ENCODE results near the gene EGFL7.
"Not testable (repeated sequence)": the region's sequence is repeated elsewhere in the genome, so short reads cannot be mapped to it uniquely, and the experiment has no call there.

EGFL7 gene

DNA sequence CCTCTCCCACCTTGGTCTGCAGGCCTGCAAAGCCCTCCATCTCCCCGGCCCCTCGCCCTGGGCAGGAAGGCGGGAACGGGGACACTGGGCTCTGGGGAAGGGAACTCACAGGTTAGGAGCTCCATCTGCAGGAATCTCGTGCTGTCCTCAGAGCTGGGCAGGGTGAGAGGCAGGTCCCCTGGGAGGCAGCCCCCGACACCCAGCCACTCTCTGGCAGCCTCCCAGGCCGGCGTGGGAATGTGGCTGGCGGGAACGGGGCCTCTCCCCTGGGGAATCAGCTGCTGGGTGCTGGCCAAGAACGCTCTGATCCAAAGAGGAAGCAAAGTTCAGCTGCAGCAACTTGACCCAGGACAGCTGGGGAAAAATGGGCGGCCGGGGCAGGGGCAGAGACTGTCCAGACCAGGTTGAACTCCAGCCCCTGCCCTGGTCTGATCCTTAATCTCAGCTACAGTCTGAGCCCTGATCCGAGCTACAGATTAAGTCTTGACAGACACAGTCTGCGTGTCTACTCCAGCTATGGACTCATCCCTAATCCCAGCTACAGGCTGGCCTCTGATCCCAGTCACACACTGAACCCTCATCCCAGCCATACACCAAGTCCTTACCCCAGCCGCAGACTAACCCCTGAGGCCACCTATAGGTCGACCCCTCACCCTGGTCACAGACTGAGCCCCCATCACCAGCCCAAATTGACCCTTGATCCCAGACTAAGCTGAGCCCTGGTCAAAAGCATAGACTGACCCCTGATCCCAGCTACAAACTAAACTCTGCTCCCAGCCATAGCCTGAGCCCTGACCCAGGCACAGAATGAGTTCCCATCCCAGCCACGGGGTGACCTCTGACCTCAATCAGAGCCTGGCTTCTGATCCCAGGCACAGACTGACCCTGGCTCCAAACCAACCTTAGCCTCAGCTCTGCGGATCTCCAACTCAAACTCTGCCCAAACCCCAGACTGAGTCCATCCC is 37.3 kb upstream of the EGFL7 start:
- no peak for DNase-seq

DNA sequence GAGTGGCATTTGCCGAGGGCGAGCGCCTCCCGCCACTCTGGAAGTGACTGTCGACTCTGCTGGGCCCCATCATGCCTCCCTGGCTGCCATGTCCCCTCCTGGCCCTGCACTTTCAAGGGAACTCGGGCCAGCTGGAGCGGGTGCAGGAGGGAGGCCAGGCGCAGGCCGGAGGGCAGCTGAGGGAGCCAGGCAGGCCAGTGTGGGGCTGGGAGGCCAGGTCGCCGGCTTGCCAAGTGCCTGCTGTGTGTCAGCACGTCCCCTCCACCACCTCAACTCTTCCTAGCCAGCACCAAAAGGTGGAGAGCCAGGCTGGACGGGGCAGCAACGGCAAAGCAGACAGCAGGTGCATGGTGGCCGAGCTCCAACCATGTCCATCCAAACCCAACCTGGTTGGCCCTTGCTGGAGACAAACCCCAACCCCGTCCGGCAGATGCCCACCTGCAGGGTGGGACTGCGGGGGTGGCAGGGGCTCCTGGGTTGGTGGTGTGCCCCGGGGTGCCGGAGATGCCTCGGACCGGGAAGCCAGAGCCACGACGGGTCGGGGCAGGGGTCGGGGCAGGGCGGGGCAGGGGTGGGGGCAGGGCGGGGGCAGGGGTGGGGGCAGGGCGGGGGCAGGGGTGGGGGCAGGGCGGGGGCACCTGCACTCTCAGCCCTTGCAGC is 36.5 kb upstream of the EGFL7 start:
- DNase-seq: no peak

DNA sequence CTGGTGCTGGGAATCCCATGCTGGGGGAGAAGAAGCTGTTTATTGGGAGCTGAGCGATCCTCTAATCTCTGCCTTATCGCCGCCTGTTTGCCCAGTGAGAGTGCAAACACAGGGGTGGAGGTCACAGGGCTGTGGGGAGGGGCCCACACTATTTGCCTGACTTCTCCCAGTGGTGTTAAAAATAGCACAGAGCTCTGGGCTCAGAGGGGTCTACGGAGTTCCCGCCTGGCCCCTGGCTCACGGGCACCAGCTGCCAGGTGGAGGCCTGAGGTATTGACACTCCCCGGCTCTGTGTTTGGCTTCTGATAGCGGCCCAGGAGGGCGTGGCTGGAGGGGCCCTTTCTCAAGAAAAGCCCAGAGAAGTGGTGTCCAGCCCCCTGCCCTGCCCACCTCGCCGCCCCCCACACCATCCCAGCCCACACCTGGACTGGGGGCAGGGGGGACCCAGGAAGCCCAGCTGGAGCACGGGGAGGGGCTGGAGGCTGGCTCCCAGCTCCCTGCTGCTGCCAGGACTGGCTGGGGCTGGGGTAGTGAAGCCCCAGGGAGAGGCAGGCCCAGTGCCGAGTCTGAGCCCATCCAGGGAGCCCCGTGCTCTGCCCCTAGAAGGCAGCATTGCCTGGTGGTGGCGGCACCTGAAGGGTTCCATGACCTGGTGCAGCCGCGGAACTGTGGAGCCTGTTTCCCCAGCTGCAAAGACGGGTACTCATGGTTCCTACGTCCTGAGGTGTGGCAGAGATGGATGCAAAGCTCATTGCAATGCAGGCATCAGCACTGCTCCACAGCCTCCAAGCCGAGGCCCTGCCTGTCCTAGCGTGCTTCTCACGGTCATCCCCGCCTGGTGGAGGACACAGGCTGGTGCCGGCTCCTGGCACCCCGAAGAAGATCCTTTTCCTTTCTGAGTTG is 35.7 kb upstream of the EGFL7 start:
- DNase-seq: no peak

DNA sequence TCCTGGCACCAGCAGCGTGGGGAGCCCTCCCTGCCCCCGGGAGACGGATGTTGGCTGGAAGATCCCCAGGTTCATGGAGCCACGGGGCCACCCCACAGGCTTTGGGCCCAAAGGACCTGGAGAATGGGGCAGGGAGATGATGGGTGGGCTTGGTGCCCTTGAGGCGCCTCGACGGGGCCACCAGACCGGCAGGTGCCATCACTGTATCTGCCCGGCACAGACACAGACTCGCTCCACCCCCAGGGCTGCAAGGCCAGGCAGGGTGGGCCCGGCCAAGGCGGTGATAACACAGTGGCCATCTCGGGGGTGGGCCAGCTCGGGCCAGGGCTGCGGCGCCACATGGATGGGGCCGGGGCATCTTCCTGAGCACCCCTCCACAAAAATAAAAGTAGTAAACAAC is 35.0 kb upstream of the EGFL7 start:
- no peak for DNase-seq

DNA sequence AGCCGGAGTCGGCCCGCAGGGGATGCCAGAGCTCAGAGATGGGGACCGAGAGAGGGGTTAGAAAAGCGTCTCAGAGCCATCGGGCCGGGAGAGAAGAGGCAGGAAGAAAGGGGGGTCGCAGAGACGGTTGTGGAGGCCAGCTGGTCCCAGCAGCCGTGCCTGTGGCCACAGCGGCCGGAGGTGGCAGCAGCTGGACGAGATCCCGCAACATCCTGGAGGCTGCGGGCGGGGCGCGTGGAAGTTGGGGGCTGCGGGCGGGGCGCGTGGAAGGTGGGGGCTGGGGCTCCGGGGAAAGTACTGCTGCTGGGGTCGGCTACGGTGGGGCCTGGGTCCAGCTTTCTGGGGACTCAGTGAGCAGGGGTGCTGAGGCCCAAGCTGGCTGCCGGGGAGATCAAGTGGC is 34.4 kb upstream of the EGFL7 start:
- DNase-seq: no peak

DNA sequence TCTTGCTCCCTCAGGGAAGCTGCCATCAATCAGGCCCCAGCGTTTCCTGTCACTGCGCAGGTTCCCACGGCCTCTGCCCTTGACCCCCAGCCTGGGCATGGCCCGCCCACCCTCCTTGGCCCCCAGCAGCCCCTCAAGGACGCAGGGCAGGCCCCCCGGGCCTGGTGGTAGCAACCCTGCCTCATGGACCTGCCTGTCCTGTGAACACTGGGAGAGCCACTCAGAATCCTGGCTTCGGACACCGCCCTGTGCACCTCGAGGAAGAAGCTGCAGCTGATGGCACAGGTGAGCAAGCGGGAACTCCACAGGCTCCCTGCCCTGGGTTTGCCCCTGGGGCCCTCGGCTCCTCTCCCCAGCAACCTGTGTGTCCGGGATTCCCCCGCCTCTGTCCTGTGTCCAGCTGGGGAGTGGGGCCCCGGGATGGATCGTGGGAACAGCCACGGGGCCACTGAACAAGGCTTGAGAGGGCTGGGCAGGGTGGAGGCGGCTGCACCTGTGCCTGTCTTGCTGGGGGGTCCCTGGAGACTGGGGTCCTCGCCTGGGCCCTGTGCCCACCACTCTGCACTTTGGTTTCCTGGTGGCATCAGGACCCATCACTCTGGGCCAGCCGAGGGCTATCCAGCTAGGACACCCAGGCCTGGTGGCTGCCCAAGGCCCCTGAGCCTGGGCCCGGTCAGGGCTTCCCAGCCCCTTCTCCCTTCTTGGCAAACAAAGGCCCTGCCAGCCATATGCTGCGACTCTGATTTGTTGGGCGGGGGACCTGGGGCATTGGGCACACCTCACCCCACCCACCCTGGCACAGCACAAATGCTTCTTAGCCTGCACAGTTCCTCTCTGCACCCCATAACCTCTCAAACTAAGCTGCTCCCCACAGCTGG is 33.5 kb upstream of the EGFL7 start:
- no peak for DNase-seq

DNA sequence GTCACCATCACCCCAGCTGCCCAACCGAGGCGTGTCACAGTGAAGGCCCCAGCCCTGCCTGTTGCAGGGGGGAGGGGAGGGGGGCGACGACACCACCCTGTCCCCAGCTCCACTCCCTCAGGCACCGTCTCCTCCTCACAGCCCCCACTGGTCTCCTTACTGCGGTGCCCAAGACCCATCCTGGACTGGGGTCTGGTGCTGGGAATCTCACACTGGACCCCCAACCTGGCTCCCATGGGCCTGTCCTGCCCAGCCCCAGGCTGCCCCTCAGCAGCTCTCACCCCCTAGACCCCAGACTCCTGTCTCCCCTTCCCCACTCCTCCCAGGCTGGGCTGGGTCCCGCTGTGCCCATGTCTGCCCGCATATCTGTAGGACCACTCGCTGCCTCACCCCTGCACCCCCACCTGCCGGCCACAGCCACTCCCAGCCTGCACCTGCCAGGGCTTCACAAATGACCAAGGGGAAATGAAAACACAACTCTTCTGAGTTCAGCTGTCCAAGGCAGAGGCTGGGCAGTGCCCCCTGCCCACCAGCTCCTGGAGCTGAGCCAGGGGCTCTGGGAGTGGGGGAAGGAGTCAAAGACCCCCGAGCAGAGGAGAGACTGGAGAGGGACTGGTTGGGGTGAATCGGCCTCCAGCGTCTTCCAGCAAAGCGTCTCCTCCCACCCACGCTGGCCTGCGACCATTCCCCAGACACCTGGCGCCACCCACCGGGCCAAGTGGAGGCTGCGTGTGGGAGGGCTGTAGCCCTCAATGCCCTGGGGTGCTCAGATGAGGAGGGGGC is 32.6 kb upstream of the EGFL7 start:
- peak; percentile 86 for DNase-seq

DNA sequence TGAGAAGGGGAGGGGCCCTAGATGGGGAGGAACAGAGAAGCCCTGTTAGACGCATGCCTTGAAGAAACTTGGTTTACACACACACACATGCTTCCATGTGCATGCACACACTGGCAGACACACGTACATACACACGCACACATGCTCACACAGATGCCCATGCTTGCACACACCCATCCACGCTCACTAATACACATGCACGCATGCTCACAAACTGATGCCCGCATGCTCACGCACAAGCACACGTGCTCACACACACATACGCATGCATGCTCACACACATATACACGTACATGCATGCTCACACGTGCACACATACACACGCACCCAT is 32.1 kb upstream of the EGFL7 start:
- DNase-seq: no peak

DNA sequence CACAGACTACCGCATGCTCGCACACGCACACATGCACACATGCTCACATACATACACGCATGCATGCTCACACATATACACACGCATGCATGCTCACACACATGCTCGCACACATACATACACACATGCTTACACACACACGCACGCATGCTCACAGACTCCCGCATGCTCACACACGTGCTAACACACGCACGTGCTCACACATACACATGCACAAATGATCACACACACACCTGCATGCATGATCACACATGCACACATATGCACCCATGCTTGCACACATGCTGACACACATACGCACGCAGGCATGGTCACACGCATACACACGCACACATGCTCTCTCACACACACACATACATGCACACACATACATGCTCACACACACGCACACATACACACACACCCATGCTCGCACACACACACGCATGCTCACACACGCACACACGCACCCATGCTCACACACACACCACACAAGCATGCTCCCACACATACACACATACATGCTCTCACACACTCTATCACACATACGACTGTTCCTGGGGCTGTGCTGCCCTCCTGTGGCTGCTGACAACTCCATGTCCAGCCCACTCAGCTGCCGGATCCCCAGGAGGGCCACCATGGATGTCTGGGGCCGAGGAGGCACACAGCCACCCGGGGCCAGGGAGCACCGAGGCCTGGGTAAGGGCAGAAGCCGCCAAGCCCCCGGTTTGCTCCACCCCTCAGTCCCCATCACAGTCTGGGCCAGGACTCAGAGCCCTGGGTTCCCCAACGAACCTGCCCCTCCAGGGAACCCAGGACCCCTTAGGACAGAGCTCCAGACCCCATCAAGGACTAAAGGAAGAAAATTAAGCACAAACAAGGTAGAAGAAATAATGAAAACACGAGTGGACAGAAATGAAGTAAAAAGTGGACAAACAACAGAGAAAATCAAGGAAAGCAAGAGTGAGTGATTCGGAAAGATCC is 31.4 kb upstream of the EGFL7 start:
- peak; percentile 89 for DNase-seq

DNA sequence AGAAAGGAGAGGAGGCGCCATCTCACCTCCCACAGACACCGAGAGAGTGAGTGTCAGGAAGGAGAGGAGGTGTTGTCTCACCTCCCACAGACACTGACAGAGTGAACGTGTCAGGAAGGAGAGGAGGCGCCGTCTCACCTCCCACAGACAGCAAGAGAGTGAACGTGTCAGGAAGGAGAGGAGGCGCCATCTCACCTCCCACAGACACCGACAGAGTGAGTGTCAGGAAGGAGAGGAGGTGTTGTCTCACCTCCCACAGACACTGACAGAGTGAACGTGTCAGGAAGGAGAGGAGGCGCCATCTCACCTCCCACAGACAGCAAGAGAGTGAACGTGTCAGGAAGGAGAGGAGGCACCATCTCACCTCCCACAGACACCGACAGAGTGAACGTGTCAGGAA is 30.6 kb upstream of the EGFL7 start:
- not testable (repeated sequence) for DNase-seq

DNA sequence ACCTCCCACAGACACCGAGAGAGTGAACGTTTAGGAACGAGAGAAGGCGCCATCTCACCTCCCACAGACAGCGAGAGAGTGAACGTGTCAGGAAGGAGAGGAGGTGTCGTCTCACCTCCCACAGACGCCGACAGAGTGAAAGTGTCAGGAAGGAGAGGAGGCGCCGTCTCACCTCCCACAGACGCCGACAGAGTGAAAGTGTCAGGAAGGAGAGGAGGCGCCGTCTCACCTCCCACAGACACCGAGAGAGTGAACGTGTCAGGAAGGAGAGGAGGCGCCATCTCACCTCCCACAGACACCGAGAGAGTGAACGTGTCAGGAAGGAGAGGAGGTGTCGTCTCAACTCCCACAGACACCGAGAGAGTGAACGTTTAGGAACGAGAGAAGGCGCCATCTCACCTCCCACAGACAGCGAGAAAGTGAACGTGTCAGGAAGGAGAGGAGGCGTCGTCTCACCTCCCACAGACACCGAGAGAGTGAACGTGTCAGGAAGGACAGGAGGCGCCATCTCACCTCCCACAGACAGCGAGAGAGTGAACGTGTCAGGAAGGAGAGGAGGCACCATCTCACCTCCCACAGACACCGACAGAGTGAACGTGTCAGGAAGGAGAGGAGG is 30.1 kb upstream of the EGFL7 start:
- DNase-seq: not testable (repeated sequence)

DNA sequence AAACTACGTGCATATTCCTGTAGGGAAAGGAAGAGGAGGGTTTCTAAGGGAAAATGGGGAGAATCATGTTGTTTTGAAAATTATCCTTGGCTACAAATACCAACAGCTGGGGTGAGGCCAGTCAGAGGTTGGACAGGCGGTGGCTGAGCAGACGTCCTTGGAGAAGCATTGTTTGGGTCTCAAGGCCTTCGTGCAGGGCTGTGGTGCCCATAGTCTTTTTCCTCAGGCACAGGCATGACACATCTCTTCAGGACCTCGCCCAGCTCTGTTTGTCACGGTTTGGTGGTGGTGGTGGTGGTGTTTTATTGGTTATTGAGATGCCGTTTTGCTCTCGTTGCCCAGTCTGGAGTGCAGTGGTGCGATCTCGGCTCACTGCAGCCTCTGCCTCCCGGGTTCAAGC is 27.8 kb upstream of the EGFL7 start:
- DNase-seq: no peak

DNA sequence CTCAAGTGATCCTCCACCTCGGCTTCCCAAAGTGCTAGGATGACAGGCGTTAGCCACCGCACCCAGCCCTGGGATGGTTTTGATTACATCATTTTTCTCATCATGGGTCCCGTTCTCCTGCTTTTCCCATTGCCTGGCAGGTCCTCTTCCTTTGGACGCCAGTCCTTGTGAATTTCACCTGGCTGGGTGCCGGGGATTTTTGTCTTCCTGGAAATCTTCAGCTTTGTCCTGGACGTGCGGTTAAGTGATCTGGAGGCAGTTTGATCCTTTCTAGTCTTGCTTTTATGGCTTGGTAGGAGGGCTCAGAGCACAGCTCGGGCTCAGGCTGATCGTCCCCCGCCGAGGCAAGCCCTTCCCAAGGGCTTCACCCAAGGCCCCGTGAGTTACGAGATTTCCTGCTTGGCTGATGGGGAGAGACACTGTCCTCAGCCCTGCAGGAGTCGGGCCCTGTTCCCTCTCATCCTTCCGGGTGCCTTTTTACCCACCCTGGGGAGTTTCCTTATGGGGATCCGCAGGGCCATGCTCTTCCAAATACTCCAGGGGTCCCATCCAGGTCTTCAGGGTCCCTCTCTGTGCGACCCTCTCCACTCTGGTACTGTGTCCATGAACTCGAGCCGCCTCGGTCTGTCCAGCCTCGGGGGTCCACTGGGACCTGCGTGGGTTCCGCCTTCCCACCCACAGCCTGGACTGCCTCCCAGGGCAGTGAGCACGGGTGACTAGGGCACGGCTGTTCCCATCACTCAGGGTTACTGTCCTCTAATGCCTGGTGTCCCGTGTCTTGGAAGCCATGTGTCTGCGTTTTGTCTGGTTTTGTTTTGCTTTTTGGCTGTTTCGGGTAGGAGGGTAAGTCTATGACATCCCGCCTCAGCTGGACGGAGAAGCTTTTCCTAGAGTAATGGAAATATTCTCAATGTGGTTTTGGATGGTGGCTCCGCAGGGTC is 22.3 kb upstream of the EGFL7 start:
- DNase-seq: no peak

DNA sequence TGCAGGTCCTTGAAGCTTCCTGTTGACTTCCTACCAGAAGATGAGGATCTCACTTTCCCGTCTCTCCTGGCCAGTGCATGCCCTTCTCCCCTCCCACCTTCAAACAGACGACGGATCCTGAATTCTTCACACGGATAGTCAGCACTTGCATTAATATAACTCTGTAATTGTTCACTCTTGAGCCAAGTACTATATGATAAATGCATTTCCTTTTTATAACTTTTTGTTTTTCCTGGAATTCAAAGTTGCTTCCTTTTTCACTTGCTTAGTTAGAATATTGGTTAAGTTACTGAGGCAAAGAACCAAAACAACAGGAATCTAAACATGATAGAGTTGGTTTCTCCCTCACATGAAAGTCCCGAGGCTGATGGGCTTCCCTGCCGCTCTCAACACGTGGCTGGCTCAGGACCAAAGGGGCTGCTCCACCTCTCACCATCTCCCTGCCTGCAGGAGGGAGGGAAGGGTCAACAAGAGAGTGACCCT is 20.2 kb upstream of the EGFL7 start:
- DNase-seq: no peak

DNA sequence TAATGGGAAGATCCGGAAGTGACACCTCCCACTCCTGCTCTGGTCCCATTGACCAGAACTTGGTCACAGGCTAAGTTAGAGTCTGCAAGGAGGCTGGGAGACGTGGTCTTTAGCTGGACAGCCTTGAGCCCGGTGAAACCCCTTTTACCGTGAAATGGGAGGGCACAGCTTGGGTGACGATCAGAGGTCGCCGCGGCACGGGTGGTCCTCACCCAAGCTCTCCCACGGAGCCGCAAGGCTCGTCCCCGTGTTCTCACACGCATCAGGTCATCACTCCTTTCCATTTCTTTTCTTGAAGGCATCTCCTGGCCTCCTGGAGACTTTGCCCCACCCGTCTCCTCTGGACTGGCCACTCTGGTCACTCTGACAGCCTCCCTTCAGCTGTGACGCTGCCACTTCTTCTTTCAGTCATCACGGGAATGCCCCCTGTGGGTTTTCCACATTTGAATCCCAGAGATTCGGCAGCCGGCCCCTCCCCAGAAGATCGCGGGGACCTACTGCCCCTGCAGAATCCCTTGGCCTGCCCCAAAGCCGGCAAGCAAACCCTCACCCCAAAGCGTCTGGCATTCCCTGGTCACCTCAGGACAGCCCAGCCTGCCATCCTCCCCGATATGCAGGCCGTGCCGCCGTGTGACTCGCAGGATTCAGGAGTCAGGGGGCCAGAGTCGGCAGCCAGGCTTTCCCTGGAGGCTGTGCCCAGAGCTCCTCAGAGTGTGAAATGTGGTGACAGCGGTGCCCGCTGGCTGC is 18.9 kb upstream of the EGFL7 start:
- DNase-seq: no peak

DNA sequence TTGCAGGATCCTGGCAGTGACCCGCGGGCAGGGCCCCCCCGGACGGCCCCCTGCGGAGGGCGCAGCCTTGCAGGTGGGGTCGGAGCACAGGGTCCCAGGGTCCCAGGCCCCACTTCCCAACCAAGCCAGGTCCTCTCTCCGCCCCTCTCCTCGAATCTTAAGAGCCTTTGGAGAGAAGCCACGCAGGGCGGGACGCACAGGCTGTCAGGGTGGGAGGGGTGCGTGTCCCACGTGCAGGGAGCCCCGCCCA is 18.4 kb upstream of the EGFL7 start:
- no peak for DNase-seq

DNA sequence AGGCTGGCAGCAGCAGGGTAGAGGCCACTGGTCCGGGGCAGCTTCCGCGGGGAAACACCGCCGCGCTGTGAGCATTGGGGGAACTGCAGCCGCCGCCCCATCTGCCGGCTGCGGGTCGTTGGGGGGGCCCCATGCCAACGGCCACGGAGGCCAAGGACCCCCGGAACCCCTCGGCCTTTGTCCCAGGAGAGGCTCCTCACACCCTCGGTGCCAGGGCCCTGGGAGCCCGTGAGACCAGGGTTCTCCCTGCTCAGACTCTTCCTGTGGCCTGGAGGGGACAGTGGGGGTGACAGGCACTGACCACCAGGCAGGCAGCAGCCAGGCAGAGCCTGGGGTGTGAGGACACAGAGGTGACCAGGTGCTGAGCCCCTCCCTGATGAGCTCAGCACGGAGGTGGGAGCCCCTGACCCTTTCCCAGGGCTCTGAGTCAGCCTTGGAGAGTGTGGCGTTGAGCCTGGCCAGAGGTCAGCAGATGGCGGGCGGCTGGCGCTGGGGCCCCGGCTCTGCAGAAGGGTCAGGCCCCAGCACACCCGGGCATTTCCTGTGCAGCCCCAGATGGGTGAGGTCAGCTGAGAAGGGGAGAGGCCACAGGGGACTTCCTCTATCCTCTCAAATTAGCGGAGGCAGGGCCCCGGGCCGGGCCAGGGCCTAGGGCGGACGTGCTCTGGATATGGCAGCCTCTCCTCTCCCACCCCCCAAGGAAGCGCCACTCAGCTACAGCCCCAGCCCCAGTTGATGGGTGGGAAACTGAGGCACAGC is 17.9 kb upstream of the EGFL7 start:
- peak; percentile 81 for DNase-seq

All from islet precursor cell (in vitro differentiated cells).